Adipose tissue (tissue), 3 donors: ENCODE measurements around the gene FAM114A1. TPM values are rescaled to one million over a fixed set of nuclear protein-coding genes. Genes with fewer than 3 reads are reported as not detected.
"Not testable (repeated sequence)": the region's sequence is repeated elsewhere in the genome, so short reads cannot be mapped to it uniquely, and the experiment has no call there.

Experiments used
- H3K27ac ChIP-seq: one replicate; pipeline ENCODE4 v1.5.1; 2013; ENCODE audit warnings: low read depth, low read length
- WGBS, 3 donors: extraction: QIAGEN DNeasy Blood & Tissue Kit; methylation state at CpG; one replicate each; pipeline ENCODE4 v1.1.7; 2013; 5-methylcytosine and 5-hydroxymethylcytosine counted together
- polyA plus RNA-seq, 3 donors: library from polyadenylated mRNA; stranded (reverse); fragments of 200-250 nt; gene quantifications; one replicate each; pipeline ENCODE4 v1.2.3, GENCODE V29; 2013
- donor health status: healthy with polysubstance abuse.
- donor health status: Bipolar disorder and iron deficiency.
- donor health status: healthy.

Gene FAM114A1
- polyA plus RNA-seq, 3 donors, result 11.0 to 50.7 (median 20.6) TPM

- H3K27ac ChIP-seq, result no peak overlapping the region
Measured at GRCh38 chr4:38980903-38981676, 113.5 kb downstream of the FAM114A1 start.

DNA sequence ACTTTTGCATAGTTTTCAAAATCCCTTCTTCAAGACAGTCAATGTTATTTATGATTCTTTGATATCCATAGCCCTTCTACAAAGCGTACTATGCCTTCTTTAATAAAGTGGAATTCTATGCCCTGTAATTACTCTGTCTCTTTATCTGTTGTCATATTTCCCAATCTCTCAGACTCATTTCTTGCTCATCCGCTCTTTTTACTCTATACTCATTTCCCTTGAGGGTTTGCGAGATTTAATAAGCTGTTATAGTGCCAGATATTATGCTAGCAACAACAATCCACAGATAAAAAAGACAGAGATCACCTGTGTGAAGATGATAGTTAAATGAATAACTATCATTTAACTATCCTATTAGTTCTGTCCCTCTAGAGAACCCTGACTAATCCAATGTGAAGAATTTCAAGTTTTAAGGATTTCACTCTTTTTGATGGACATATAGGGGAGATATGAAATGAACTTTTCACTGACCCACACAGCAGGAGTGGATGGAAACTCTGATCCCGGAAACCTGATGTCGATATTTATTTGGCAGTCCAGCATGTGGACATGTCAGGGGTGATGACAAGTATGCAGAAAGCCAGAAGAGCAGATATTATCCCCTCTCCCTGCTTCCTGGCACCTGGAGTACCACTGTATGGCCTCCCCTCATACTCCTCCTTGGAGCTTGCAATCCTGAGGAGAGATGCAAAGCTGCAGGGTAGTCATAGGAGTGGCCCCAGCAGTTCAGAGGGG lies 114.9 kb downstream of the FAM114A1 start:
- no peak overlapping the region for H3K27ac ChIP-seq
- 85 to 87% (median 86%) methylated on average over 5 of the region's 5 CpGs for WGBS, 3 donors

More at GRCh38 chr4:38980903-38981676, 113.5 kb downstream of the FAM114A1 start:
- WGBS, 3 donors, result 65 to 75% (median 73%) methylated on average over 7 of the region's 7 CpGs

DNA sequence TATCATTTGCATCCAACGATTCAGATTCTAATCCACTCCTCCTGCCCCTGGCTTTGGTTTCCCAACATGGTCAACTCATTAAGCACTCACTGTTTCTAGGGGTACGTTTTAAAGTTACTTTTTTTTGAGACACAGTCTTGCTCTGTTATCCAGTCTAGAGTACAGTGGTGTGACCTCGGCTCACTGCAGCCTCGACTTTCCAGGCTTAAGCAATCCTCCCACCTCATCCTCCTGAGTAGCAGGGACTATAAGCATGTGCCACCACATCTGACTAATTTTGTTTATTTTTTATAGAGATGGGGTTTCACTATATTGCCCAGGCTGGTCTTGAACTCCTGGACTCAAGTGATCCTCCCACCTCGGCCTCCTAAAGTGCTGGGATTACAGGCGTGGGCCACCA lies 115.7 kb downstream of the FAM114A1 start:
- WGBS, 3 donors, result 79 to 93% (median 87%) methylated on average over 6 of the region's 6 CpGs
- H3K27ac ChIP-seq, result no peak overlapping the region

- H3K27ac ChIP-seq, result no peak overlapping the region
- WGBS, 3 donors, result 58 to 70% (median 67%) methylated on average over 12 of the region's 12 CpGs
Measured at GRCh38 chr4:38983787-38984598, 116.4 kb downstream of the FAM114A1 start.

GRCh38 chr4:38985410-38986100 lies 117.9 kb downstream of the FAM114A1 start:
- no peak overlapping the region for H3K27ac ChIP-seq
- 59 to 68% (median 65%) methylated on average over 10 of the region's 10 CpGs for WGBS, 3 donors

DNA sequence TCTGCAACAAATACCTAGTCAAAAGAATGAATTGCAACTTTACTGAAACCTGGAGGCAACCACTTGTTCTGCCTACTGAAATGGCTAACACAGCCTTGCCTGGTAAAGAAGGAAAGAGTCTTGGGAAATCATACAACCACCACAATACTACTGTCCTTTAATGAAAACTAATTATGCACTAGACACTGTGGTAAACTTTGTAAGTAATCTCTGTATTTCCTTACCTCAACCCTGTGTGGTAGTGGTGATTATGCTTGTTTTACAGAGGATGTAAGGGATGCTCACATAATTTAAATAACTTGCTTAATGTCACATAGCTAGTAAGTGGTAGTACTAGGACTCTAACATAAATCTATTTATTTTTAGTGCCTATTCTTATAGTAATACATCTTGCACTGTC lies 119.9 kb downstream of the FAM114A1 start:
- H3K27ac ChIP-seq, result no peak overlapping the region

DNA sequence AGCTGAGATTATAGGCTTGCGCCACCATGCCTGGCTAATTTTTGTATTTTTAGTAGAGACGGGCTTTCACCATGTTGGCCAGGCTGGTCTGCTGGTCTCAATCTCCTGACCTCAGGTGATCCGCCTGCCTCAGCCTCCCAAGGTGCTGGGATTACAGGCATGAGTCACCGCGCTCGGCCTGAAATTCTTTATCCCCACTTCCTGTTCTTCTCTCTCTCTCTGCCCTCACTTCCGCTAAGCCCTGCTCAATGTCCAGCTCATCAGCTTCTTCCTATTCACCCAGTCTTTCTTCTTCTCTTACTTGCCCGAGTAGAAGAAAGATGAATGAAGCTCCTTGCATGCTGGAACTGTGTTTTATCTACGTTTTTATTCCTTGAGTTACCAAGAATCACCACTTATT lies 120.7 kb downstream of the FAM114A1 start:
- H3K27ac ChIP-seq, result not testable (repeated sequence)
- WGBS, 3 donors, result 72 to 87% (median 77%) methylated on average over 7 to 9 of the region's 9 CpGs

DNA sequence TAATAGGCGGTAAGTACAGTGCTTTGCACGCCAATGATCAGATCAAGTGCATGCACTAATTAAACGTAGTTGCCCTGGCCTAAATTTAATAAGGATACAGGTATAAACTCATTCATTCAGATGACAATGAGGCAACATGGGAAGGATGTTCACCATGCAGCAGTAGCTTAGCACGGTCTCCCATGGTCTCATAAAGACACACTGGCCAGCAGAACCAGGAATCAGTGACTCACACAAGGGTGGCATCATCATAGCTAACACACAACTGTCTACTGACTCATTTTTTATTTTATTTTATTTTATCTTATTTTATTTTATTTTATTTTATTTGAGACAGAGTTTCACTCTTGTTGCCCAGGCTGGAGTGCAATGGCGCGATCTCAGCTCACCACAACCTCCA lies 121.9 kb downstream of the FAM114A1 start:
- H3K27ac ChIP-seq, result no peak overlapping the region
- 93 to 97% (median 96%) methylated on average over 6 of the region's 6 CpGs for WGBS, 3 donors

DNA sequence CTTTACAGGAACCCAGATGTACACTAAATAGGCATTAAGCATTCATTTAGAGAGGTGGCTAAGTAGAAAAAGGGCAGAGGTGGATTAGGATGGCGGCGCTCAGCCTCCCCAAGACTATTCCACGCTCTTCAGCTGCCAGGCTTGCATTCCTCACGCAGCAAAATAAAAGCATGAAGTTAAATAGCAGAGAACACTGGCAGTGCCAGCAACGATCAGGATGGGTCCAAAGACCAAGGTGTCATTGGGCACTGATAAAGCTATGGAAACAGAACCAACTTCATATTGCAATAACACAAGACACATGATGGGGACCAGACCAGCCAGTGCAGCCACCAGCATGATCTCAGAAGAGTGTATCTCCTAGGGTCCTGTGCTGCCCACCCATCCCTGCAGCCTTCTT lies 122.6 kb downstream of the FAM114A1 start:
- H3K27ac ChIP-seq, result no peak overlapping the region
- WGBS, 3 donors, result 80 to 93% (median 88%) methylated on average over 5 of the region's 5 CpGs

DNA sequence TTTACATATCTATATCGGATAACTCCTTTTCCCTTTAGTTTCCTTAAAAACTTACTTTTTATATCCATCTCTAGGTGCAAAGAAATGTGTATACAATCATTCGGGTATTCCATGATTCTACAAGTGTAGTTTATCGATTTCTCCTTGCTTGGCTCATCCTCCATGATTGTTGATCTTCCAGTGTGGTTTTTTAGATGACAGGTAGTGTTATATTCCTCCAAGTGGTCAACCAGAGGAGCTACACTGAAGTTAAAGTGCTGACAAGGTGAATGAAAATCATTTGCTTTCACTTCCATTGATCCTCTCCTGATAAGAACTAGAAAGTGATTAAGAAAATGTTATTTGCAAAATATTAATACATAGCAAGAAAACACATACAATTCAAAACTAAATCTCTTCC lies 126.1 kb downstream of the FAM114A1 start:
- no peak overlapping the region for H3K27ac ChIP-seq
- WGBS, 3 donors, result 83 to 96% (median 95%) methylated on average over 3 of the region's 3 CpGs

DNA sequence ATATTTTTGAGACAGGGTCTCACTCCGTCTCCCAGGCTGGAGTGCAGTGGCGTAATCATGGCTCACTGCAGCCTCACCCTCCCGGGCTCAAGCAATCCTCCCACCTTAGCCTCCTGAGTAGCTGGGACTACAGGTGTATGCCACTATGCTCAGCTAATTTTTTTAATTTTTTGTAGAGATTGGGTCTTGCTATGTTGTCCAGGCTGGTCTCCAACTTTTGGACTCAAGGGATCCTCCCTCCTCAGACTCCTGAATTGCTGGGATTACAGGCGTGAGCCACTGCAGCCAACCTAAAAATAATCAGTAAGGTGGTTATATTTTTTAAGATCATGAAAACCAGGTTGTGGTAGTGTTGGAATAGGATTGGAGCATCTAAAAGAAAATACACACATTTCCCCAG lies 126.5 kb downstream of the FAM114A1 start:
- WGBS, 3 donors, result 94 to 98% (median 96%) methylated on average over 4 of the region's 4 CpGs
- no peak overlapping the region for H3K27ac ChIP-seq

Other genes starting within 250 kb of the FAM114A1 start
- gene KLF3, start 203.6 kb upstream of the FAM114A1 start, polyA plus RNA-seq, result 10 to 100 TPM; 12.8 to 30.0 (median 23.7) TPM
- gene TLR10, start 84.8 kb upstream of the FAM114A1 start, polyA plus RNA-seq, result under 1 TPM; 0.15 to 0.45 (median 0.18) TPM
- gene TLR1, start 63.0 kb upstream of the FAM114A1 start, polyA plus RNA-seq, result 1 to 10 TPM; 2.9 to 5.9 (median 4.1) TPM
- under 1 TPM; 0.14 to 0.88 (median 0.79) TPM for gene TLR6, start 11.0 kb upstream of the FAM114A1 start, polyA plus RNA-seq
- under 1 TPM in 2 of 3 donors, not detected in 1; 0.25 to 0.28 TPM for gene TMEM156, start 164.6 kb downstream of the FAM114A1 start, polyA plus RNA-seq
- gene KLHL5, start 194.4 kb downstream of the FAM114A1 start, polyA plus RNA-seq, result 10 to 100 TPM in 2 of 3 donors, 1 to 10 TPM in 1; 6.0 to 27.6 (median 23.5) TPM